Loucy (cell line): Measurements from ENCODE around the gene LCT.

Experiments
- EZH2phosphoT487 ChIP-seq: fragments of 200-600 bp; IDR thresholded peaks from 2 replicates; pipeline ENCODE4 v1.6.1; 2018; ENCODE audit warnings: antibody characterized with exemption, mild to moderate bottlenecking, moderate library complexity, borderline replicate concordance
- TF ChIP-seq, protein P1 (sequence below): fragments of 200-600 bp; sonication (generic); conservative IDR thresholded peaks from 2 replicates; pipeline ENCODE4 v1.5.1; 2014; ENCODE audit warnings: mild to moderate bottlenecking, antibody characterized with exemption, low read length

DNA sequence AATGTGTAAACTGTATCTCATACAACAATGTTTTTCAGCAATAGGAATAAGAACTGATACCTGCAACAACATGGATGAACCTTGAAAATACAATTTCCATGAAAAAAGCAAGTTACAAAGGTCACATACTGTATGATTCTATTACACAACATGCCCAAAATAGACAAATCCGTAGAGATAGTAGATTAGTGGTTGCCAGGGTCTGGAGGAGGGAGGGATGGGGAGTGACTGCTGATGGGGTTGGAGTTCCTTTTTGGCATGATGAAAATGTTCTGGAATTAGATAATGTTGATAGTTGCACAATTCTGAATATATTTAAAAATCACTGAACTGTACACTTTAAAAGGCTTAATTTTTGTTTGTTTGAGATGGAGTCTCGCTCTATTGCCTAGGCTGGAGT lies 61.6 kb downstream of the LCT start:
- TF ChIP-seq, protein P1, sequence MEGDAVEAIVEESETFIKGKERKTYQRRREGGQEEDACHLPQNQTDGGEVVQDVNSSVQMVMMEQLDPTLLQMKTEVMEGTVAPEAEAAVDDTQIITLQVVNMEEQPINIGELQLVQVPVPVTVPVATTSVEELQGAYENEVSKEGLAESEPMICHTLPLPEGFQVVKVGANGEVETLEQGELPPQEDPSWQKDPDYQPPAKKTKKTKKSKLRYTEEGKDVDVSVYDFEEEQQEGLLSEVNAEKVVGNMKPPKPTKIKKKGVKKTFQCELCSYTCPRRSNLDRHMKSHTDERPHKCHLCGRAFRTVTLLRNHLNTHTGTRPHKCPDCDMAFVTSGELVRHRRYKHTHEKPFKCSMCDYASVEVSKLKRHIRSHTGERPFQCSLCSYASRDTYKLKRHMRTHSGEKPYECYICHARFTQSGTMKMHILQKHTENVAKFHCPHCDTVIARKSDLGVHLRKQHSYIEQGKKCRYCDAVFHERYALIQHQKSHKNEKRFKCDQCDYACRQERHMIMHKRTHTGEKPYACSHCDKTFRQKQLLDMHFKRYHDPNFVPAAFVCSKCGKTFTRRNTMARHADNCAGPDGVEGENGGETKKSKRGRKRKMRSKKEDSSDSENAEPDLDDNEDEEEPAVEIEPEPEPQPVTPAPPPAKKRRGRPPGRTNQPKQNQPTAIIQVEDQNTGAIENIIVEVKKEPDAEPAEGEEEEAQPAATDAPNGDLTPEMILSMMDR, result no peak
- no peak for TF ChIP-seq EZH2phosphoT487
